ENCODE data around the gene CNPY4.

CNPY4 gene

DNA sequence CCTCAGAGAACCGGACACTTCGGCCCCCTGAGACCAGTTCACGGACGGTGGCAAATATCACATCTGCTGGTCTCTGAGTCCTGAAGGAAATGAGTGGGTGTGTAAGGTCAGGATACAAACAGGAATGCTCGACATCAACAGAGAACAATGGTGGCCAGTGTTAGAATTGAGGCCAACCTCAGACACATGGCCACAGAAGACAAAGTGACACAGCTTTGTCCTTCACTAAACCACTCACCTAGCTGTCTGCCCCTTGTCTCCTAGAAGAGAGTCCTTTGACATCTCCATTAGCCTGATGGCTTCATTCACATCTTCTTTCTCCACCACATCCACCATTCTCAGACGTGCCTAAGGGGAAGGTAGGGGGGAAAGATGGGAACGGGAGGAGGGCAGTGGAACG is 26.4 kb upstream of the CNPY4 start:
- peak; percentile 44 for DNase-seq

DNA sequence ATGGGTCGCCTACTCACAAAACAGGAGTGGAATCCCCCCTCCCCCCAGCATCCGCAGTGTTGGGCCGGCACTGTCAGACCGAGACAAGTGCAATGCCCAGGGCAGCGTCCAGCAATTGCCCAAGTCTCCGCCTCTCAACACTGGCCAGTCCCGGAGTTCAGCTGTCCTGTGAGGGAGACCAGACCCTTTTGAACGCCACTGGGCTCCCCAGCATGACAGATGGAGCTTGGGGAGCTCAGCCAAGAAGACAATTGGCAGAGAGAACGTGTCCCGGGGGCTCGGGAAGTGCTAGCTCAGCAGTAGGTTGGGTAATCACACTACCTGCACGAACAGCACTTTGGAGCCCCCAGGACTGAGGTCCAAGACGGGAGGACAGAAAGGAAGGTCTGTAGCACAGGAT is 25.9 kb upstream of the CNPY4 start:
- peak; percentile 59 for DNase-seq

- peak; percentile 50 for DNase-seq
Observed at GRCh38 chr7:100093925-100094486, 25.4 kb upstream of the CNPY4 start.

DNA sequence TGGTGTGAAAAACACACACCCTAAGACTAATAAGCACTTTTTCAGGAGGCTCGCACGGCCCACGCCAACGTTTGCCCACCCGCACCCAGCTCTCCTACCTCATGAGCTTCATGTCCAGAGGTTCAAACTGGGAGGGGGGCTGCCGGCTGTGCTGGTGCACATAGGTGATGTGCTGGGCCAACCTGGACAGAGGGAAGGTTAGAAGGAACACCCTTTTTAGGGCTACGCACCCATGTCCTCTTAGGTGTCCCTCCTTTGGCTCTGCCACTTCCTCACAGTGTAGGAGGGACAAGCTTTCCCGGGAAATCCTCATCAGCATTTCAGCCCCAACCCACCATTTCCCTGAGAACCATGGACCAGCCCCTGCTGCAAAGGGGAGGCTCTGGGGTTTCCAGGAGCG is 24.1 kb upstream of the CNPY4 start:
- DNase-seq, result peak; percentile 47

- DNase-seq, result no peak
Observed at GRCh38 chr7:100095704-100096103, 23.7 kb upstream of the CNPY4 start.

DNA sequence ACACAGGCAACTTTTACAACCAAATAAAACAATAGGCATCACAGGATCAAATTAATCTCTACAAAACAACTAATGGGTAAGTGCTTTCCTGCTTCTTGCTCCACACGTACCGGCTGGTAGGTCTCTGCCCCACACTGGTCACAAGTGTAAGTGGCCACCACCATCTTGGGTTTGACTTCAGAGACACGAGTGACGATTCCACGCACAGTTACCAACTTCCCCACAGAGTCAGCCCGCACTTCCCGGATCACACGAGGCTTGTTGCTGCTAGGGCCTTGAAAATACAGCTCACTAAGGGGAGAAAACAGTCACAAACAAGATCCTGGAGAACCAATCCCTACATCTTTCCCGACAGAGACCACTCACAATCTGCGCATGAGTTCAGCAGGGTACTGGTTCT is 20.5 kb upstream of the CNPY4 start:
- no peak for DNase-seq

GRCh38 chr7:100099452-100099851 is 20.0 kb upstream of the CNPY4 start:
- no peak for DNase-seq

DNA sequence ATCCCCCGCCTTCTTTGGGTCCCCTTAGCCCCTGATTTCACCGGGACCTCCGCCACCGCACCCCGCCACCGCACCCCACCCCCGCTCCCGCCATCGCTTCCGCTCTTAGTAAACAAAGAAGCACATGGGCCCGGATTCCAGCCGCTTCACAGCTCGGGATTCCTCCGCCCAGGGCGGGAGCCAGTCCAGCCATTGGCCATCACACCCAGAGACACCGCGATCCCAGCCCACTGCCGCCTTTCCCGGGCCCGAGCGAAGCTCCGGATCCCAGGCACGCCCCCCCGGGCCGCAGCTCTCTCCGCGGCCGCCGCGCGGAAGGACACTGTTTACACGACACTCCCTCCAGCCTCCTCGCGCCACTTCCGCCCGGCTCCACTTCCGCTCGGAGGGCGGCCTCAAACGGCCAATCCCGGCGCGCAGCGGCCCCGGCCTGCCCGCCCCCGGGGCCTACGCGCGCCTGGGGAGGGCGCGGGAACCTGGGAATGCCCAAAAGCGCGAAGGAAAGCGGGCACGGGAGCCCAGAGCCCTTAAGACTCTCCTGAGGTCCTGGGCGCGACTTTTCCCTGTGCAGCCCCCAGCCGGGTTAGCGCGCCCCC is 18.9 kb upstream of the CNPY4 start:
- peak; percentile 98 for DNase-seq

DNA sequence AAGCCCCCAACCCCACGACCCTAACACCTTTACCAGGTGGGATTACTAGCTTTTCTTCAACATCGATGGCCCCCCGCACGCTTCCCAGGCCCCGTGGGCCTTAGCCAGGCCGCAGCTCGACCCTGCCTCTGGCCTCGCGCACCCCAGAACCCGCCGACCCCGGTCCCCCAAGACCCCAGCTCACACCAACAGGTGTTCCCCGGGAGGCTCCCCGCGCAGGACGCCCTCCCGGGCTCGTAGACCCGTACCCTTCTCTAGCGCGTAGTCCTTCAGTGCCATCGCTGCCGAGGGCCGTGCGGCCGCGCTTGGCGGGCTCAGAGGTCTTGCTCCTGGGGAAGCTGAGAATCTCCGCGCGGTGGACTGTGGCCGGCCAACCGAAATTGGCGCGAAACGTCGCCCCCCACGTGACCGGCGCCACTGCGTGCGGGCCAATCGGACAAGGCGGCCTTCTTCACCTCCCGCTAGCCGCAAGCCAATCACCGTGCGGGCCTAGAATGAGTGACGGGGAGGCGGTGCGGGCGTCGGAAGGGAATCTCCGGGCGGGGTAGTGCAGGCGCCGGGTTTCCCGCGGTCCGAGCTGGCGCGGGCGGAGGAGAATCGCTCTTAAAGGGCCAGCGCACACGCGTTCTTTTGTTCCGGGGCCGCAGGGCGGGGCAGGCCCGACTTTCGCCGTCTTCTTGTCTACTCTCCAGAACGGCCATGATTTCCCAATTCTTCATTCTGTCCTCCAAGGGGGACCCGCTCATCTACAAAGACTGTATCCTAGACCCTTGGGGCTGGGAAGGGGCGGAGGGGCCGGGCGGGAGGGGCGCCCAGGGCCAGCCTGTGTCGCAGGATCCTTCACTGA is 18.2 kb upstream of the CNPY4 start, which contains the start of the genes AP4M1 and MCM7:
TSS of gene AP4M1 (plus strand) at position 628 of the 847 bp plus-strand sequence. CDS start at position 700, 72 bp downstream.
TSS of gene MCM7 (minus strand) at position 382 of the 847 bp plus-strand sequence. CDS start at position 279, 103 bp downstream.
- DNase-seq, result peak; percentile 99

DNA sequence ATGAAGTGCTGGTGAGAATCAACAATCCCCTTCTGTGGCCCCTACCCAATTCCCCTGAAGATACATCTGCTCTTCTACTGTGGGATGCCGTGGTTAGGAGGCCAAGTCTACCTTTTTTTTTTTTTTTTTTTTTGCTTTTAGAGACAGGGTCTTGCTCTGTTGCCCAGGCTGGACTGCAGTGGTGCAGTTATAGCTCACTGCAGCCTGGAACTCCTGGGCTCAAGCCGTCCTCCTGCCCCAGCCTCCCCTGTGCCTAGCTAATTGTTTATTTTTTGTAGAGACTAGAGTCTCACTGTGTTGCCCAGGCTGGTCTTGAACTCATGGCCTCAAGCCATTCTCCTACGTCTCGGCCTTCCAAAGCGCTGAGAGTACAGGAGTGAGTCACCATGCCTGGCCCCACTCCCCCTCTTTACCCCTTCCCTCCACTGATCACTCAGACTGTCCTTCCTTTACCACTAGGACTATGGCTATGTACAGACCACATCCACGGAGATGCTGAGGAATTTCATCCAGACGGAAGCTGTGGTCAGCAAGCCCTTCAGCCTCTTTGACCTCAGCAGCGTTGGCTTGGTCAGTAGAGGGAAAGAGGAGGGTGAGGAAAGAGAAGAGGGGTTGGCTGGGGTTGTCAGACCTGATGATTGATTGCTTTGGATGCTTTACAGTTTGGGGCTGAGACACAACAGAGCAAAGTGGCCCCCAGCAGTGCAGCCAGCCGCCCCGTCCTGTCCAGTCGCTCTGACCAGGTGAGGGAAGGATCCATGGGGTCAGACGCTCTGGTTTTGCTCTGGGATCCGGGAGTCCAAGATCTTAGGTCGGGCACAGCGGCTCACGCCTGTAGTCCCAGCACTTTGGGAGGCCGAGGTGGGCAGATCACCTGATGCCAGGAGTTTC is 16.2 kb upstream of the CNPY4 start:
- peak; percentile 88 for DNase-seq

- DNase-seq, result no peak
Observed at GRCh38 chr7:100105534-100105933, 13.9 kb upstream of the CNPY4 start.

DNA sequence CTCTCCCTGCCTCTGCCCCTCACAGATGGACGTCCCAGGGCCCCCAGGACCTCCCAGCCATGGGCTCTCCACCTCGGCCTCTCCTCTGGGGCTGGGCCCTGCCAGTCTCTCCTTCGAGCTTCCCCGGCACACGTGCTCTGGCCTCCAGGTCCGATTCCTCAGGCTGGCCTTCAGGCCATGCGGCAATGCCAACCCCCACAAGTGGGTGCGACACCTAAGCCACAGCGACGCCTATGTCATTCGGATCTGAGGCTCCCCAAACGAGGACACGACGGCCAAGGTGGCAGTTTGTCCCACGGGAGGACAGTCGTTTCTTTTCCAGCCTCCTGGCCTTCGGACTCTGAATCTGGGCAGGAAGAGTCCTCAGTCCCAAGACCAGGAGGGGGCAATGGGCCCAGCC is 12.8 kb upstream of the CNPY4 start:
- no peak for DNase-seq

DNA sequence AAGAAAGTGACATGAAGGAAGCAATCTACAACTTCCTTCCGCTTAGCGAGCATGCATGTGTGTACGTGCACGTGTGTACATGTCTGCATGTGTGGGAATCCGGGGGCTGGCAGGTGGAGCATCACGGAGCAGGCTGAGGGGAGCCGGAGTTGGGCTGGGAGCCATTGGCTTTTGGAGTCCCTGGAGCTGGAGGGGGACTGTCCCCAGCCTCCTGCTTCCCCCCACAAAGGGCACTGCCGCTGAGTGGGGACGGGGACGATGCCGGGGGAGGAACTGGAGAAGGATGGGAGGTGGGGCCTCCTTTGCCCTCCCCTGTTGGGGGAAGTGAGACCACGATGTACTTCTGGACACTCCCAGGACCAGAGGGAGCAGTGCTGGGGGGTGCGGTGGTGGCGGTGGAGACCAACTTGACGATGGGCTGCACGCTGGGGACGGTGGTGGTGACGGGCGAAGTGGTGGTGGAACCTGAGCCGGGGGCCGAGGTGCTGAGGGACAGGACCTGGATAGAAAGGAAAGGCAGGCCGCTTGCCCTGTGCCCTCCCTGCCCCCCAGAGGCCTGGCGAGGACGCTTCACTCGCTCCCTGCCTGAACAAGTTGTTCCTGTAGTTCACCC is 12.2 kb upstream of the CNPY4 start:
- no peak for DNase-seq

DNA sequence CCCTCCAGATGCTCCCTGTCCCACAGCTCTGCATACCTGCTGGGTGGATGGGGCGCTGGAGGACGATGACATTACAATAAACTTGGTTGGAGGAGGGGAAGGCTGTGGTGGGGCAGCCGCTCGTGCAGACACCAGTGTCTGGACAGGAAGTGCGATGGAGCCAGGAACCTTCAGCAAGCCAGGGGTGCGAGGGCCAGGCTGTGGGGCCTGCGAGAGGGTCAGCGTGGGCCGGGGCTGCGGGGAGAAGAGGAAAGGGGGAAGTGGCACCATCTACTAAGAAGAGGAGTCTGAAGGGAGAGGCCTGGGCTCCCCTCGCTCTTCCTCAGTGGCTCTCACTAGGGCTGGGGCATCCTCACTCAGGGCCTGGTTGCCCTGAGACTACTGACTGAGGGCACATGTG is 11.5 kb upstream of the CNPY4 start:
- no peak for DNase-seq

DNA sequence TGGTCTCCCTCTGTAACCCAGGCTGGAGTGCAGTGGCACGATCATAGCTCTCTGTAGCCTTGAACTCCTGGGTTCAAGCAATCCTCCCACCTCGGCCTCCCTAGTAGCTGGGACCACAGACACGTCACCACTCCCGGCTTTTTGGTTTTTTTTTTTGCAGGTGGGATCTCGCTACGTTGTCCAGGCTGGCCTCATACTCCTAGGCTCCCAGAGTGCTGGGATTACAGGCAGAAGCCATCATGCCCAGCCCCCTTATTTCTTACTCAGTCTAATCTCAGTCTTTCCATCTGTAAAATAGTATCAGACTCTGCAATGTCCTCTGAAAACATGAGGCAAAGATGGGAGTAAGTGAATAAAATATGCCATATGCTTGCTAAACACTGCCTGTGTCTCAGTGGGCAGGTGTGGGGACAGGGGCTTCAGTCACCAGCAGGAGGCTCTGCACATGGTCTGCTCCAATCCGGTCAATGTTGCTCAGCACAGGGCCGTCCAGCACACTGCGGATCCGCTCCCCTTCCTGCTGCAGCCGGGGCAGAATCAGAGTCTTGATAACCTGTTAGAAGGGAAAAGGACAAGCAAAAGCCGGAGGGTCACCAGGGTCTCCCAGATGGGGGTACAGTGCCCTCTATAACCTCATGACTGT is 9.8 kb upstream of the CNPY4 start:
- DNase-seq, result no peak

GRCh38 chr7:100111156-100111555 is 8.3 kb upstream of the CNPY4 start:
- DNase-seq, result no peak

DNA sequence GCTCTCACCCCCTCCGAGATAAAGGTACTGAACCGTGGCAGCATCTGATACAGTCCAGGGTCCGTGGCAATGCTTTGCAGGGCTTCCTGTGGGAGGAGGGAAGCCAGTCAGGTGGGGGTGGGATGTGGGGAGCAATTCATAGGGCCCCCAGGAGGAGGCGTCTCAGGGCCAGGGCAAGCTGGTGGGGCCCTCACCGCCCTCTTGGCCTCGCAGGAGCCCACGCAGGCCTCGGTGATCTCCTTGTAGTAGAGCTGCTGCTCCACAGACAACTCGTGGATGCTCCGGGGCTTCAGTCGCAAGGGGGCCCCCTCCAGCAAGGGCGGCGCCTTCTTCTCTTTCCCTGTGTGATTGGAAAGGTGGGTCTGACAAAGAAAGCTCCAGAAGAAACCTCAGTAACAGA is 7.5 kb upstream of the CNPY4 start:
- no peak for DNase-seq

DNA sequence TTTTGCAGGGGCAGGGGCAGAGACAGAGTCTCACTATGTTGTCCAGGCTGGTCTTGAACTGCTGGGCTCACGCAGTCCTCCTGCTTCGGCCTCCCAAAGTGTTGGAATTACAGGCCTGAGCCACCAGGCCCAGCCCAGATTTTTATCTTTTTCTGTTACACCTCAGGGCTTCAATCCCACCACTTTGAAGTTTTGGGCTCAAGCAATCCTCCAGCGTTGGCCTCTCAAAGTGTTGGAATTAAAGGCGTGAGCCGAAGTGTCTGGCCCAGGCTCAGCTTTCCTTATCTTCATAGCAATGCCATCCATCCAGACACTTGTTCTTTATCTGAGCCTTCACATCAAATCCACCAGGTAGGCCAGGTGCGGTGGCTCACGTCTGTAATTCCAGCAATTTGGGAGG is 4.4 kb upstream of the CNPY4 start:
- no peak for DNase-seq

DNA sequence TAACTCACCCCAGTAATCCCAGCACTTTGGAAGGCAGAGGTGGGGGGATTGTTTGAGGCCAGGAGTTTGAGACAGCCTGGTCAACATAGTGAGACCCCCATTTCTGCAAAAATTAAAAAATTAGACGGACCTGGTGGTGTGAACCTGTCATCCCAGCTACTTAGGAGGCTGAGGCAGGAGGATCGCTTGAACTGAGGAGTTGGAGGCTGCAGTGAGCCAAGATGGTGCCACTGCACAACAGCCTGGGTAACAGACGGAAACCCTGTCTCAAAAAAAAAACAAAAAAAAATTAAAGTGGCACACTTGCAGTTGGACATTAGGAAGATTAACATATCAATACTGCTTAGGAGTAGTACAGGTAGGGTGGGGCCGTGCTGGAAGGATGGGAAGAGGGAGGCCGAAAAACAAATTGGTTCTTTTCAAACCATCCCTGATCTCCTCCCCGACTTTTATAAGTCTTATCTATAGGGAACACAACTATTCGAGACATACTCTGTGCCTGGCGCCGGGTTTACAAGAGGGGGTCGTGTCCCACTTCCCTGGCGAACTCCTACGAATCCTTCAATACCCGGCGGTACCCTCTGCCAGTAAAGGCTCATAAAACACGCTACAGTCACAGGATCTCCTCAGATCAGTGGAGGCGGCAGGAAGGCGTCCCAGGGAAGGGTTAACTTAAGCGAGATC is 904 bp upstream of the CNPY4 start:
- DNase-seq, result no peak

- DNase-seq, result peak; percentile 84
Observed at GRCh38 chr7:100119970-100120732, 717 bp downstream of the CNPY4 start.

- DNase-seq, result no peak
Observed at GRCh38 chr7:100120733-100121036, 1.3 kb downstream of the CNPY4 start.

Measured in islet precursor cell (in vitro differentiated cells).